GM06990 (cell line): ENCODE results near the gene POLD2.

Experiments used
- DNase-seq: peaks from one replicate; pipeline ENCODE4 v3.0.0-alpha.2; 2011; ENCODE audit not compliant: insufficient read length; ENCODE audit errors: extremely low read depth
- H3K27me3 ChIP-seq: replicated peaks from 2 replicates; pipeline ENCODE4 v1.6.0; 2011; ENCODE audit warnings: low read length; ENCODE audit not compliant: control insufficient read depth, insufficient read depth
- H3K36me3 ChIP-seq: 2 replicates; pipeline ENCODE4 v1.5.1; 2011; ENCODE audit warnings: low read length; ENCODE audit not compliant: control insufficient read depth, insufficient read depth
- H3K4me3 ChIP-seq: replicated peaks from 2 replicates; pipeline ENCODE4 v1.5.1; 2011; ENCODE audit warnings: low read depth, mild to moderate bottlenecking, control low read depth, low read length
- TF ChIP-seq, protein P1 (sequence below): IDR thresholded peaks from 2 replicates; pipeline ENCODE4 v1.5.1; 2011; ENCODE audit warnings: low read length, control low read depth, mild to moderate bottlenecking, inconsistent platforms; ENCODE audit not compliant: insufficient read depth, poor library complexity, severe bottlenecking

The POLD2 gene

DNA sequence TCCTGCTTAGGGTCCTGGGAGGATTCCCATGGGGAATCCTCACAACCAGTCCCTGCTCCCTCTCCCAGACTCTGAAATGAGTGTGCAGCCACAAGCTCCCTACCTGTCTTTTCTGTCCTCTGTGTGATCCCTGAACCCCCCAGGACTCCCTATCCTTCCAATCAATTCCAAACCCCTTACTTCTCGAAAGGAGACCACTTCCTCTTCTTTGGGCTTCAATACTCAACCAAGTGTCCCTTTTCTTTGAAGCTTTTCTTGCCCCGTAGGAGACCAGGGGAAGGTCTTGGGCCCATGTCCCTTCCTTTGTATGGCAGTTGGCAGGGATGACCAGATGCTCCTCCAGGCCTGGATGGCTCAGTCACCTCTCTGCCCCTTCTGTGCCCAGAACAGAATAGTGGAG, 17.5 kb downstream of the POLD2 start:
- H3K4me3 ChIP-seq: no peak overlapping the region

GRCh38 chr7:44104860-44105771, 18.2 kb downstream of the POLD2 start:
- H3K4me3 ChIP-seq: no peak overlapping the region
- H3K27me3 ChIP-seq: peaks cover 4% of the 10 kb centered on the region
- H3K36me3 ChIP-seq: no peaks in the 10 kb centered on the region
- TF ChIP-seq, protein P1, sequence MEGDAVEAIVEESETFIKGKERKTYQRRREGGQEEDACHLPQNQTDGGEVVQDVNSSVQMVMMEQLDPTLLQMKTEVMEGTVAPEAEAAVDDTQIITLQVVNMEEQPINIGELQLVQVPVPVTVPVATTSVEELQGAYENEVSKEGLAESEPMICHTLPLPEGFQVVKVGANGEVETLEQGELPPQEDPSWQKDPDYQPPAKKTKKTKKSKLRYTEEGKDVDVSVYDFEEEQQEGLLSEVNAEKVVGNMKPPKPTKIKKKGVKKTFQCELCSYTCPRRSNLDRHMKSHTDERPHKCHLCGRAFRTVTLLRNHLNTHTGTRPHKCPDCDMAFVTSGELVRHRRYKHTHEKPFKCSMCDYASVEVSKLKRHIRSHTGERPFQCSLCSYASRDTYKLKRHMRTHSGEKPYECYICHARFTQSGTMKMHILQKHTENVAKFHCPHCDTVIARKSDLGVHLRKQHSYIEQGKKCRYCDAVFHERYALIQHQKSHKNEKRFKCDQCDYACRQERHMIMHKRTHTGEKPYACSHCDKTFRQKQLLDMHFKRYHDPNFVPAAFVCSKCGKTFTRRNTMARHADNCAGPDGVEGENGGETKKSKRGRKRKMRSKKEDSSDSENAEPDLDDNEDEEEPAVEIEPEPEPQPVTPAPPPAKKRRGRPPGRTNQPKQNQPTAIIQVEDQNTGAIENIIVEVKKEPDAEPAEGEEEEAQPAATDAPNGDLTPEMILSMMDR: no peak
- no peak for DNase-seq

More for the DNA sequence above, 17.5 kb downstream of the POLD2 start:
- no peaks in the 10 kb centered on the region for H3K36me3 ChIP-seq
- H3K27me3 ChIP-seq: peaks cover 4% of the 10 kb centered on the region
- TF ChIP-seq, protein P1: no peak
- DNase-seq: no peak

DNA sequence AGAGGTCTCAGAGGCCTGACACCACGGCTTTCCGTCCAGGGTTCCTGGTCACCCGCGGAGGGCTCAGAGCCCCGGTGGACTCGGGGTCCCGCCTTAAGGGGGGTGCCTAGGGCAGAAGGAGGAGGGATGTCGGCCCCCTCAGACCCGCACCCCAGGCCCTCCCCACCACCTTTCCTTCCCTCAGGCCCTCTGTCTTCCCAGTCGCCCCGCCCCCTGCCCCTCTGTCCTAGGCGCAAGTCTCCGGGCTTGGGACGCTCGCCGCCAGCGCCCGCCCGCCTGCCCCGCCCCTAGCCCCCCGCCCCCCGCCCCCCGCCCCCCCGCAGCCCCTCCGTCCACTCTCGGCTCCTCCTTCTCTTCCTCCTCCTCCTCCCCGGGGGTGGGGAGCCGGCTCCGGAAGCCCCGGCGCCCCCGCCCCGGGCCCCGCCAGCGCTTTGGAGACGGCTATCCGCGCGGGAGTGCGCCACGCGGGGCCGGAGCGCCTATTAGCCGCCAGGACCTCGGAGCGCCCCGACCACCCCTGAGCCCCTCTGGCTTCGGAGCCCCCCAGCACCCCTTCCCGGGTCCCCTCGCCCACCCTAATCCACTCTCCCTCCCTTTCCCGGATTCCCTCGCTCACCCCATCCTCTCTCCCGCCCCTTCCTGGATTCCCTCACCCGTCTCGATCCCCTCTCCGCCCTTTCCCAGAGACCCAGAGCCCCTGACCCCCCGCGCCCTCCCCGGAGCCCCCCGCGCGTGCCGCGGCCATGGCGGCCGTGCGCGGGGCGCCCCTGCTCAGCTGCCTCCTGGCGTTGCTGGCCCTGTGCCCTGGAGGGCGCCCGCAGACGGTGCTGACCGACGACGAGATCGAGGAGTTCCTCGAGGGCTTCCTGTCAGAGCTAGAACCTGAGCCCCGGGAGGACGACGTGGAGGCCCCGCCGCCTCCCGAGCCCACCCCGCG, 19.2 kb downstream of the POLD2 start, which contains the start of gene AEBP1:
AEBP1 (plus strand) TSS at position 423 of the 937 bp plus-strand sequence; CDS start at position 744, 321 bp downstream.
- TF ChIP-seq, protein P1: no peak

DNA sequence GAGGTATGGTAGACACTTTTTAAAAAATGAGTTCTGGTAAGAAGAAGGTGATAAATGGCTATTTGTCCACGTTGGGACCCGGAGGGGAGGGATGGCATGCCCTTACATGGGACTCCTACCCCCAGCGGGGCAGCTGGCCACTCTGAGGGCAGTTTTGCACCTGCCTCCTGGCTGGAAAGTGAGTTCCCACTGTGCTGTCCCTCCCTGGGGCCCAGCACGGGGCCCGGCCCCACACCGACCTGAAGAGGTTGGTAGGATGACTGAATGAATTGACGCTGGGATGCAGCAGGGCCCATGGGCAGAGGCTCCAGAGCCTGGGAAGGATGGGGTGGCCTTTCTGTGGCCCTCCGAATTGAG, 19.8 kb downstream of the POLD2 start:
- DNase-seq: no peak
- Histone ChIP-seq H3K27me3 (peaks cover 4% of the 10 kb centered on the region), H3K36me3 (no peaks in the 10 kb centered on the region), H3K4me3 (no peak overlapping the region)
- TF ChIP-seq, protein P1: no peak

More for the DNA sequence above, 19.2 kb downstream of the POLD2 start, which contains the start of gene AEBP1:
- no peak within 1 kb of the TSS for H3K4me3 ChIP-seq
- peaks cover 4% of the 10 kb centered on the region for H3K27me3 ChIP-seq
- DNase-seq: no peak
- no peaks in the 10 kb centered on the region for H3K36me3 ChIP-seq

- no peaks in the 10 kb centered on the region for H3K36me3 ChIP-seq
- H3K4me3 ChIP-seq: no peak overlapping the region
- TF ChIP-seq, protein P1: no peak
- no peak for DNase-seq
- H3K27me3 ChIP-seq: peaks cover 4% of the 10 kb centered on the region
Measured at GRCh38 chr7:44102846-44103565, 20.3 kb downstream of the POLD2 start.
